ENCODE measurements around the gene CHN1.

The CHN1 gene

GRCh38 chr2:174805803-174806202 is 199.4 kb downstream of the CHN1 start:
- Histone ChIP-seq H3K4me3 (ENCODE audit: low read depth, low read length) (no peak overlapping the region), H3K36me3 (replicated peaks) (no peaks in the 10 kb centered on the region), H3K27me3 (replicated peaks) (no peaks in the 10 kb centered on the region), H3K27ac (no peak overlapping the region)
- TF ChIP-seq CTCF (IDR thresholded peaks at IDR 0.05; ENCODE audit: low read depth, low read length, missing control alignments) = no peak
- no peak for DNase-seq
- in situ Hi-C loops (cut with HindIII; ENCODE audit: low pct_ligation_motif_present, low sequenced_read_pairs) = no loop called here

GRCh38 chr2:174802459-174802858 is 202.7 kb downstream of the CHN1 start:
- in situ Hi-C loops (cut with HindIII; ENCODE audit: low pct_ligation_motif_present, low sequenced_read_pairs) = no loop called here
- H3K36me3 ChIP-seq (replicated peaks) = no peaks in the 10 kb centered on the region
- TF ChIP-seq CTCF (IDR thresholded peaks at IDR 0.05; ENCODE audit: low read depth, low read length, missing control alignments) = no peak
- no peak for DNase-seq
- no peaks in the 10 kb centered on the region for H3K27me3 ChIP-seq (replicated peaks)
- no peak overlapping the region for H3K4me3 ChIP-seq (ENCODE audit: low read depth, low read length)
- H3K27ac ChIP-seq = no peak overlapping the region

GRCh38 chr2:174800436-174801205 is 204.6 kb downstream of the CHN1 start:
- in situ Hi-C loops (cut with HindIII; ENCODE audit: low pct_ligation_motif_present, low sequenced_read_pairs) = no loop called here
- no peaks in the 10 kb centered on the region for H3K36me3 ChIP-seq (replicated peaks)
- DNase-seq = no peak
- no peak overlapping the region for H3K4me3 ChIP-seq (ENCODE audit: low read depth, low read length)
- H3K27ac ChIP-seq = no peak overlapping the region
- no peaks in the 10 kb centered on the region for H3K27me3 ChIP-seq (replicated peaks)
- no peak for TF ChIP-seq CTCF (IDR thresholded peaks at IDR 0.05; ENCODE audit: low read depth, low read length, missing control alignments)

GRCh38 chr2:174798801-174799200 is 206.4 kb downstream of the CHN1 start:
- H3K36me3 ChIP-seq (replicated peaks) = no peaks in the 10 kb centered on the region
- no peak for DNase-seq
- peak; percentile 15 for TF ChIP-seq CTCF (IDR thresholded peaks at IDR 0.05; ENCODE audit: low read depth, low read length, missing control alignments)
- in situ Hi-C loops (cut with HindIII; ENCODE audit: low pct_ligation_motif_present, low sequenced_read_pairs) = no loop called here
- no peaks in the 10 kb centered on the region for H3K27me3 ChIP-seq (replicated peaks)
- H3K27ac ChIP-seq = no peak overlapping the region
- H3K4me3 ChIP-seq (ENCODE audit: low read depth, low read length) = no peak overlapping the region

GRCh38 chr2:174797781-174798276 is 207.4 kb downstream of the CHN1 start:
- Histone ChIP-seq H3K27me3 (replicated peaks) (no peaks in the 10 kb centered on the region), H3K4me3 (ENCODE audit: low read depth, low read length) (no peak overlapping the region), H3K36me3 (replicated peaks) (no peaks in the 10 kb centered on the region), H3K27ac (no peak overlapping the region)
- DNase-seq = no peak
- in situ Hi-C loops (cut with HindIII; ENCODE audit: low pct_ligation_motif_present, low sequenced_read_pairs) = no loop called here
- no peak for TF ChIP-seq CTCF (IDR thresholded peaks at IDR 0.05; ENCODE audit: low read depth, low read length, missing control alignments)

Data from brain microvascular endothelial cell (primary cell).